NOMO-1 (cell line): ENCODE results near the gene TRAPPC3.
"Not testable (repeated sequence)": the region's sequence is repeated elsewhere in the genome, so short reads cannot be mapped to it uniquely, and the experiment has no call there.

Experiments
- DNase-seq, 2 experiments: peaks; one replicate each; lab custom pipeline; 2025; ENCODE audit not compliant: unreplicated experiment in 2 of 2; lab: John Stamatoyannopoulos, UW

The TRAPPC3 gene

DNA sequence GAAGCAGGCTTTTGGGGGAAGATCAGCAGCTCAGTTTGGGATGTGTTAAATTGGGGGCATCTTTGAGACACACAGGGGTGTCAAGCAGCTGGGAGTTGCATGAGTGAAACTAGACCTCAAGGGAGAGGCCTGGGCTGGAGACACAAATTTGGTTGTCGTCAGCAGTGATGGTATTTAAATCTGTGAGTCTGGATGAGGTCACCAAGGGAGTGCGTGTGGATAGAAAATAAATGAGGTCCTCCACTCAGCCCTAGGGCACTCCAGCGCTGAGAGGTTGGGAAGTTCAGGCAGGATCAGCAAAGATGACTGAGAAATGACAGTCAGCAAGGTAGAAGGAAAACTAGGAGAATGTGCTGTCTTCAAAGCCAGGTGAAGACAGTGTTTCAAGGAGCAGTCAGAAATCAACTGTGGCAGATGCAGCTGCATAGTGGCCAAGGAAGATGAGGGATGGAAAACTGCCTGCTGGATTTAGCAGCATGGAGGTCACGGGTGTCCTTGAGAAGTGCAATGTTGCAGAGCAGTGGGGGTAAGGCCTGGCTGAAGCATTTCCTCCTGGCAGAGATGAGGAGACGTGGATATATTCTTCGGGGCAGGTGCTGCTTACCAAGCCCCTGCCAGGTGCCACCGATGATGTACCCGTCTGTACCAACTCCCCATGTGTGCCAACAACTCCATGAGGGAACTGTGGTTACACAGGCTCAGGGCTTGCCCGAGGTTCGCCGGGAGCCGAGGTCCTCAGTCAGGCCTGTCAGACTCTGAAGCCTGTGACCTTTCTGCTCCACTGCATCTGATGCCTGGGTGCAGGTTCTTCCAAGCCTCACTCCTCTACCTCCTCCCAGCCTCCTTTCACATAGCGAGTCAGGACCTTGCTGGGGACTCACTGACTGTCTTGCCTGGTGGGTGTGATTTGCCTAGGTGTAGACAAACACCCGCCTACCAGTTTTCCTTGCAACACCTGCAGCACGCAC lies 17.9 kb upstream of the TRAPPC3 start:
- DNase-seq = no peak

DNA sequence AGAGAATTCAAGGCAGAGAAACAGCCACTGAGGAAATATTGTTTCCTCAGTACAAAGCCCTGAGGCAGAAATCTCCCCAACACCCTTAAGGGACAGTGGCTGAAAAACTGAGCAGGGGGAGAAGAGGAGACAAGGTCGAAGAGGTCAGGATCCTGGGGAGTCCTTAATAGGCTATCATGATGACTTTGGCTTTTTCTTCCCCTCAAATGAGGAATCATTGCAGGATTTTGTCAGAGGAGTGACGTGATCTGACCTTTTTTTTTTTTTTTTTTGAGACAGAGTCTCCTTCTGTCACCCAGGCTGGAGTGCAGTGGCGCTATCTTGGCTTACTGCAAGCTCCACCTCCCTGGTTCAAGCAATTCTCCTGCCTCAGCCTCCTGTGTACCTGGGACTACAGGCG lies 16.9 kb upstream of the TRAPPC3 start:
- no peak for DNase-seq

DNA sequence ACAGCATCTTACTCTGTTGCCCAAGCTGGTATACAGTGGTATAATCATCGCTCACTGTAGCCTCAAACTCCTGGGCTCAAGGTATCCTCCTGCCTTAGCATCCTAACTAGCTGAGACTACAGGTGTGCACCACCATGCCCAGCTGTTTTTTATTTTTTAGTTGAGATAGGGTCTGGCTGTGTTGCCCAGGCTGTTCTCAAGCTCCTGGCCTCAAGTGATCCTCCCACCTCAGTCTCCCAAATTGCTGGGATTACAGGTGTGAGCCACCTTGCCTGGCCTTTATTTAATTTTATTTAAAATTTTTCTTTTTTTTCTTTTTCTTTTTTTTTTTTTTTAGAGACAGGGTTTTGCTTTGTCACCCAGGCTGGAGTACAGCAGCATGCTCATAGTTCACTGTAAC lies 15.9 kb upstream of the TRAPPC3 start:
- DNase-seq = no peak

GRCh38 chr1:36164361-36164760 lies 15.1 kb upstream of the TRAPPC3 start:
- DNase-seq = no peak

- no peak for DNase-seq
Observed at GRCh38 chr1:36163426-36163825, 14.1 kb upstream of the TRAPPC3 start.

DNA sequence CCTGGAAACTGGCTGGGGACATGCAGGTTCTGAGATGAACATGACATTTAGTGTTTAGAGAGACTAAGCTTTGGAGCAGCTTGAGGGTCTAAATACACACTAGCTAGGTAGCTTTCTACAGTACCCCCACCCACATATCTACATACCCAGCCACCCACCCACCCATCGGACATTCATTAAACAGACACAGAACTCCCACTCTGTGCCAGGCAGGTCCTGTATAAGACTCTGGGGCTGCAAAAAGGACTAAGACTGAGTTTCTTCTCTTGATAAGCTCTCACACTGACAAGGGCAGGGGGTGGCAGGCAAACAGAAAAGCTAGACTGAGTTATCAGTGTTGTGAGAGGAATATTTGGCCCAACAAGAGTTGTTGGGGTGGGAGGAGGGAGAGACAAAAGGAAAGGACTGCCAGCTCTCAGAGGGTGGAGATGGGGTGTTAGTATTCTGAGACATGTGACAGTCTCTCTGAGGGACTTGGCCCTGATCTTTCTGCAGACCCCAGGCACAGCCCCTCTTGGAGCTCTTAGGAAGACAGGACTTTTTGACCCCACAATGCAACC lies 13.5 kb upstream of the TRAPPC3 start:
- no peak for DNase-seq

DNA sequence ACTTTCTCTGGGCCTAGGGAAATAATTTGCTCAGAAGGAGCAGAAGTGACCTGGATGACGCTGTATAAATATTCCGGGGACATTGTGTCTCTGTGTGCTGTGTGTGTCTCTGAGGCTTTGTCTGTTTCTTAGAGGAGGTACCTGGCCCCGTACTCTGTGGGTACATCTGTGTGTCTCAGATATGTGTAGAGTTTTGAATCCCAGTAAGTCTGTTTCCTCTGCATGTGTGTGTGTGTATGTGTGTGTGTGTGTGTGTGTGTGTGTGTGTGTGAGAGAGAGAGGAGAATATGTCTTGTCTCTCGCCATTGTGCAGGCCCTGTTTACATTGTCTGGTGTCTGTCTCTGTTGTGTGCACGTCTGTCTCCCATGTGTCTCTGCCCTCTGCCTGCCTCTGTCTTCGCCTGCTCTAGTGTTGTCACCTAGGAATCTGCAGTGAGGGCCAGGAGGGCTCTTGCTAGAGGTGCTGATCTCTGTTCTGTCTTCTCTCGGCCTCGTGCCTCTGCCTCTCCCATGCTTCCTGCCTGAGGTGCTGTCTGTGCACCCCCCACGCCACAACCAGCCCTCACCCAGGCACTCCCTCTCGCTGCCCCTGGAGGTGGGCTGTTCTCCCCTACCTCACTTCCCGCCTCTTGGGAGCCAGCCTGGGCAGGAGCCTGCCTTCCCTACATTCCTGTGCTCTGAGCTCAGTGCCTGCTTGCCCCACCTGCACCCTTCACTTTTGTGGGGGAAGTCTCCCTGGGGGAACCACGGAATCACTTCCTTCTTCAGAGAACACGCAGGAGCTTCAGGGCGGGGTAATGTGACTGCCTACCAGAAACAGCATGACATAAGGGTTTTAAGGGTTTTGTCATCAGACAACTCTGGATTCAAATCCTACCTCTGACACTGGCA lies 12.6 kb upstream of the TRAPPC3 start:
- peak; percentile 60 to 85 for DNase-seq

DNA sequence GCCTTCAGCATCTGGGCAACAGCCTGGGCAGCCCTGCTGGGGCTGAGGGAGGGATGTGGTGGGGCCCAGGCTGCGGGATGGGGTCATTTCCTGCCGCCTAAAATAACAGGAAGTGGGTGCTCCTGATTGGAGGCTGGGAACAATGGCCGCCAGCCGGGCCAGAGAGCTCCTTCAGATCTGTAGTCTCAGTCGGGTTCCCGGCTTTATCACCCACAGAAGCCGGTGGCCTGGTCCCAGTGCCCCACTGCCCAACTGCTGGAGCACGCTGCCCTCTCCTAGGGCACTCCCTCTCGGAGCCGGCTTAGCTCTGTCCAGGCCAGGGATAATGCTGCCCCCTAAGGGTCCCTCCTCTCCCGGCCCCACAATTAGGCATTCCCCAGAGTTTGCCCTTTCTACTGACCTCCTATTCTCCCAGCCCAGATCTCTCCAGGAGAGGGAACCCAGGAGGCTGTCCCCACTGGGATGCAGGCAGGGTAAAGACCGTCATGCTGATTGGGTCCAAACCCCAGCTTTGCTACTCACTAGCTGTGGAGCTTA lies 11.7 kb upstream of the TRAPPC3 start:
- peak; percentile 76 to 91 for DNase-seq

GRCh38 chr1:36160388-36160948 lies 11.2 kb upstream of the TRAPPC3 start:
- DNase-seq = no peak

DNA sequence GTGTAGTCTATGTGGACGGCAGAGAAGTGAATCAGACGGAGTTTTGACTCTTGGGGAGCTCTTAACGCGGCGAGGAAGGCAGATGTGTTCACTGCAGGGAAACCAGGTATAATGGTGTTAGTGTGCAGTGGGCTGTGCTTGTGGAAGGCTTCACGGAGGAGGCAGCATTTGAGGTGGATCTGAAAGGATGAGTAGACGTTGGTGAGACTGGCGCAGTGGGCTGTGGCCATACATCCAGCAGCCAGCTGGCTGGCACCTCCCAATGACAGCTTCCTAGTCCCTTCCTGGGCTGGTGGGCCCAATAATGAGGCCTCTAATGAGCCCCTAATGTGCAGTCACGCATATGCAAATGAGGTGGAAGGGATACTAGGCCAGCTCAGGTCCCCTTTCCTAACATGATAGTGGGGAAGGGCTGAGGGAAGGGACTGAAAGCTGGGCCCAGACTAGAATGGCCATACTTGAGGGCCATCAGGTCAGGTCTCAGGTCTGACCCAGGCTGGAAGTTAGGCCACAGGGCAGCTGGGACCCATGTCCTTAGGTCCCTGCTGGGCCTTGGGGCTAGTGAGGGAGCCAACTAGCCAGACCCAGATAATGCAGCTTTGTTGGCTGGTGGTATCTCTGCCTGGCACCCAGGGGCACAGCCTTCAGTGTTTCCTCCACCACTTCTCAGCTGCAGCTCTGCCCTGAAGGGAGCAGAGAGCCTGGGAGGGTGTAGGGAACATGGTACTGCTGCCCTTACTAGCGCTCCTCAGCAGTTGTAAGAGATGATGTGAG lies 10.5 kb upstream of the TRAPPC3 start:
- no peak for DNase-seq

DNA sequence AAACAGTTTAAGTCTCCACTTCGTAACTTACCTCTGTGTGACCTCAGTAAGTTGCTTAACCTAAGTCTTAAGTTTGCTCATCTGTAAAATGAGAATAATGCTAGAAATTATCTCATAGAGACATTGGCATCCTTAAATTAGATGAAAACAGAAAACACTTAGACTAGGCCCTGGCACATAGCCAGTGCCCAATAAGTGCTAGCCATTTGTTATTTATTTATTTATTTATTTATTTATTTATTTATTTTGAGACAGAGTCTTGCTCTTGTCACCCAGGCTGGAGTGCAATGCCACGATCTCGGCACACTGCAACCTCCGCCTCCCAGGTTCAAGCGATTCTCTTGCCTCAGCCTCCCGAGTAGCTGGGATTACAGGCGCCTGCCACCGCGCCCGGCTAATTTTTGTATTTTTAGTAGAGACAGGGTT lies 9.6 kb upstream of the TRAPPC3 start:
- not testable (repeated sequence) for DNase-seq

GRCh38 chr1:36157973-36158826 lies 8.9 kb upstream of the TRAPPC3 start:
- no peak for DNase-seq

DNA sequence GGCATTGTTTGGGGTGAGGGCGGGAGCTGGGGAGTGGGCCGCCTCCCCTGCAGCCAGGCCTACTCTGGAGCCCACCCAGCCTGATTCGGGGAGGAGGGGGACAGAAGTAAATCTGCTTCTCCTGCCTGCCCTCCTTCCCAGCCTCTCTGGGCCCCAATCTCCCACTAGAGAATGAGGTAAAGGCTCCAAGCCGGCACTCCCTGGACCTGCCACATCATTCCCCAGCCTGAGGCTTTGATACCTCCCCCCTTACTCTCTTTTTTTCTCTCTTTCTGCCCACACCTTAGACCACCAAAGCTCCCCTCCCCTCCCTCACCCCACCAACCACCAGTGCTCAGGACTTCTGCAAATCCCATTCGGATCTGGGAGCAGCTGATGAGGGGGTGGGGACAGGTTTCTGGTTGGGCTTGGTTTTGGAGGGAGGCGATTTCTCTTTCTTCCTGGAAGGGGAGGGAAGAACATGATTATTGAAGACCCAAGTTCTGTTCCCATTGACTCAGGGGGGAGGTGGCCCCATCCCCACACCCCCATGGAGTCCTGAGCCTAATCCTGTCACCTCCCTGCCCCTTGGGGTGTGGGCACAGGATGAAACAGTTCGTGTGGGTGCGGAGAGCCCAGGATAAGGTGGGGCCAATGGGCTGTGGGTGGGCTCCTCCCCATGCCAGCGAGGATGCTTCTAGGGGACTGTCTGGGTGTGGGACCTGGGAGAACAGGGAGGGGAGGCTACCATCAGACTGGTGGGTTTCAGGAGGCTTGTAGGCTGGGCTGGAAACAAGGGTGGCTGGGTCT lies 8.0 kb upstream of the TRAPPC3 start:
- DNase-seq = no peak

- DNase-seq = peak; percentile 35 to 48
Observed at GRCh38 chr1:36156329-36157114, 7.2 kb upstream of the TRAPPC3 start.

- peak; percentile 53 to 72 for DNase-seq
Observed at GRCh38 chr1:36155408-36156328, 6.4 kb upstream of the TRAPPC3 start, which contains the start of gene MAP7D1. Gene MAP7D1 (plus strand): TSS chr1:36156160. CDS start chr1:36156418, 258 bp downstream.

GRCh38 chr1:36154765-36155407 lies 5.6 kb upstream of the TRAPPC3 start:
- no peak for DNase-seq
